NT2/D1 (cell line): ENCODE measurements around the gene ANKRD55.
"Not testable (repeated sequence)": the region's sequence is repeated elsewhere in the genome, so short reads cannot be mapped to it uniquely, and the experiment has no call there.

ENCODE experiments used
- DNase-seq: peaks from one replicate; pipeline ENCODE4 v3.0.0-alpha.2; 2011; ENCODE audit warnings: low read depth, low spot score
- H3K27me3 ChIP-seq: 2 replicates; pipeline ENCODE4 v1.6.0; 2011; ENCODE audit warnings: mild to moderate bottlenecking; ENCODE audit not compliant: insufficient read length, insufficient read depth
- H3K36me3 ChIP-seq: 2 replicates; pipeline ENCODE4 v1.6.1; 2011; ENCODE audit warnings: mild to moderate bottlenecking, low read length, mixed read lengths; ENCODE audit not compliant: insufficient read depth, insufficient read length
- H3K4me1 ChIP-seq: 2 replicates; pipeline ENCODE4 v1.5.1; 2011; ENCODE audit not compliant: insufficient read depth, insufficient read length
- H3K4me3 ChIP-seq: 2 replicates; pipeline ENCODE4 v1.5.1; 2011; ENCODE audit warnings: low read depth; ENCODE audit not compliant: insufficient read length
- H3K9ac ChIP-seq: 2 replicates; pipeline ENCODE4 v1.6.0; 2011; ENCODE audit warnings: low read depth; ENCODE audit not compliant: insufficient read length
- H3K9me3 ChIP-seq: 2 replicates; pipeline ENCODE4 v1.5.1; 2011; ENCODE audit warnings: mild to moderate bottlenecking, low read length; ENCODE audit not compliant: insufficient read depth
- SUZ12 ChIP-seq: IDR thresholded peaks from 2 replicates; pipeline ENCODE4 v1.6.1; 2011; ENCODE audit not compliant: insufficient read length, insufficient read depth; ENCODE audit errors: extremely low read depth
- YY1 ChIP-seq: IDR thresholded peaks from 2 replicates; pipeline ENCODE4 v1.6.1; 2011; ENCODE audit not compliant: insufficient read length, insufficient read depth
- ZNF274 ChIP-seq: IDR thresholded peaks from 2 replicates; pipeline ENCODE4 v1.6.1; 2011; ENCODE audit warnings: mild to moderate bottlenecking, low read depth, low read length

The ANKRD55 gene

GRCh38 chr5:56126487-56127179 lies 106.5 kb downstream of the ANKRD55 start:
- DNase-seq = no peak
- no peak for TF ChIP-seq YY1
- TF ChIP-seq ZNF274 = no peak
- TF ChIP-seq SUZ12 = no peak
- H3K4me1 ChIP-seq = no peaks in the 10 kb centered on the region
- no peaks in the 10 kb centered on the region for H3K9me3 ChIP-seq
- H3K4me3 ChIP-seq = no peak overlapping the region
- H3K9ac ChIP-seq = no peak overlapping the region
- H3K36me3 ChIP-seq = no peaks in the 10 kb centered on the region
- no peaks in the 10 kb centered on the region for H3K27me3 ChIP-seq

- Histone ChIP-seq H3K9me3 (0 out of 2 replicates have a peak, but pooled peaks cover 8% of the 10 kb centered on the region), H3K4me3 (no peak overlapping the region), H3K36me3 (no peaks in the 10 kb centered on the region), H3K27me3 (no peaks in the 10 kb centered on the region), H3K4me1 (no peaks in the 10 kb centered on the region), H3K9ac (no peak overlapping the region)
- DNase-seq = peak; percentile 47
- TF ChIP-seq YY1 (no peak), ZNF274 (no peak), SUZ12 (no peak)
Observed at GRCh38 chr5:56123531-56124243, 109.4 kb downstream of the ANKRD55 start.

GRCh38 chr5:56122360-56122985 lies 110.7 kb downstream of the ANKRD55 start:
- H3K9ac ChIP-seq, H3K27me3 ChIP-seq, H3K9me3 ChIP-seq, H3K36me3 ChIP-seq, H3K4me3 ChIP-seq, H3K4me1 ChIP-seq, DNase-seq: not testable (repeated sequence)

- H3K9ac ChIP-seq = no peak overlapping the region
- no peaks in the 10 kb centered on the region for H3K36me3 ChIP-seq
- H3K4me3 ChIP-seq = no peak overlapping the region
- TF ChIP-seq SUZ12 (no peak), YY1 (no peak), ZNF274 (no peak)
- no peak for DNase-seq
- H3K27me3 ChIP-seq = no peaks in the 10 kb centered on the region
- 0 out of 2 replicates have a peak, but pooled peaks cover 8% of the 10 kb centered on the region for H3K9me3 ChIP-seq
- no peaks in the 10 kb centered on the region for H3K4me1 ChIP-seq
Observed at GRCh38 chr5:56119050-56119449, 114.1 kb downstream of the ANKRD55 start.

GRCh38 chr5:56116599-56117141 lies 116.5 kb downstream of the ANKRD55 start:
- no peaks in the 10 kb centered on the region for H3K27me3 ChIP-seq
- H3K36me3 ChIP-seq = no peaks in the 10 kb centered on the region
- no peak overlapping the region for H3K4me3 ChIP-seq
- no peaks in the 10 kb centered on the region for H3K4me1 ChIP-seq
- no peak for DNase-seq
- TF ChIP-seq ZNF274 (no peak), SUZ12 (no peak), YY1 (no peak)
- 0 out of 2 replicates have a peak, but pooled peaks cover 8% of the 10 kb centered on the region for H3K9me3 ChIP-seq
- no peak overlapping the region for H3K9ac ChIP-seq

- Histone ChIP-seq H3K36me3 (no peaks in the 10 kb centered on the region), H3K9me3 (0 out of 2 replicates have a peak, but pooled peaks cover 8% of the 10 kb centered on the region), H3K4me1 (no peaks in the 10 kb centered on the region), H3K9ac (no peak overlapping the region), H3K27me3 (no peaks in the 10 kb centered on the region), H3K4me3 (no peak overlapping the region)
- DNase-seq = no peak
- TF ChIP-seq YY1 (no peak), SUZ12 (no peak), ZNF274 (no peak)
Observed at GRCh38 chr5:56115589-56115988, 117.5 kb downstream of the ANKRD55 start.
